ENCODE data around the gene PSEN2. TPM values are rescaled to one million over a fixed set of nuclear protein-coding genes. Genes with fewer than 3 reads are reported as not detected.

Gene PSEN2
- total and polyA plus RNA-seq, 9 of the 15 experiments (the other 6 are each of a cell fraction or from before 2014, with no cell fraction given): 2.3 to 21.5 (median 13.7) TPM

DNA sequence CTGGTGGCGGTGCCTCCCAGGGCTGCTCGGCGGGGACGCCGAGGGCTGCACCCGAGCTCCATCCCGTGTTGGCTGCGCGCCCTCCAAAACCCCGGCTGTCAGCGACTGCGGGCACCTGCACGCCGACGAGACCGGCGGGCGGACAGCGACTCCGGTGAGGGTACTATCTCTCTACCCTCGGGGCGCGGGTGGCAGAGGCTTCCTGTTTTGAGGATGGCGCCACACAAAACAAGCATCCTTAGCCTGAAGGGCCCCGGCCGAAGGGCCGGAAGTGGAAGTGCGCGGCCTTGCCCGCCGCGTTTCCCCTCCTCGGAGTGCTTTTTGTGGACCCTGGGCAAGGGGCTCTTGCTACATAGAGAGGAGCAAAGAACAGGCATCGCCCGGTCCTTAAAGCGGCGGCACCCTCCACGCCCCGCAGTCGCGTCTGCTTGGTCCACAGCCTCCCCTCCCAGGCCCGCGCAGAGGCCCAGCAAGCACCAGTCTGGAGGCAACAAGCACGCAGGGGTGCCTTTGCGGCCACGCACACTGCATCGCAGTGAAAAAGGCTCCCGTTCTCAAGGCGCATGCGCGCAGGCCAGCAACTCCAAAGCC is 69.1 kb downstream of the PSEN2 start (continued):
- TF ChIP-seq, protein P1, sequence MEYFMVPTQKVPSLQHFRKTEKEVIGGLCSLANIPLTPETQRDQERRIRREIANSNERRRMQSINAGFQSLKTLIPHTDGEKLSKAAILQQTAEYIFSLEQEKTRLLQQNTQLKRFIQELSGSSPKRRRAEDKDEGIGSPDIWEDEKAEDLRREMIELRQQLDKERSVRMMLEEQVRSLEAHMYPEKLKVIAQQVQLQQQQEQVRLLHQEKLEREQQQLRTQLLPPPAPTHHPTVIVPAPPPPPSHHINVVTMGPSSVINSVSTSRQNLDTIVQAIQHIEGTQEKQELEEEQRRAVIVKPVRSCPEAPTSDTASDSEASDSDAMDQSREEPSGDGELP (CRISPR knock-in tag; IDR thresholded peaks at IDR 0.05; ENCODE audit: borderline replicate concordance): peak; percentile 80; the same call in 1 of the 2 replicates
- TF ChIP-seq SMARCB1 (IDR thresholded peaks at IDR 0.05; ENCODE audit: insufficient read length, low read depth) (no peak), KAT7 (CRISPR knock-in tag; IDR thresholded peaks at IDR 0.05; ENCODE audit: borderline replicate concordance) (no peak; the same call in 1 of the 2 replicates), RNF2 (IDR thresholded peaks at IDR 0.05) (peak; percentile 83), HNRNPL (IDR thresholded peaks at IDR 0.05; ENCODE audit: low read depth, low read length) (no peak), FOXA1 (IDR thresholded peaks at IDR 0.05; ENCODE audit: borderline replicate concordance) (no peak), GTF2E2 (tag; IDR thresholded peaks at IDR 0.05) (peak; percentile 86; the same call in 1 of the 2 replicates), TSC22D4 (tag; IDR thresholded peaks at IDR 0.05) (no peak), XRCC5 (IDR thresholded peaks at IDR 0.05; ENCODE audit: low read depth, low read length) (no peak), DMBX1 (CRISPR knock-in tag; IDR thresholded peaks at IDR 0.05; ENCODE audit: borderline replicate concordance) (peak; percentile 22; the same call in 1 of the 2 replicates)
- TF ChIP-seq, protein P2, sequence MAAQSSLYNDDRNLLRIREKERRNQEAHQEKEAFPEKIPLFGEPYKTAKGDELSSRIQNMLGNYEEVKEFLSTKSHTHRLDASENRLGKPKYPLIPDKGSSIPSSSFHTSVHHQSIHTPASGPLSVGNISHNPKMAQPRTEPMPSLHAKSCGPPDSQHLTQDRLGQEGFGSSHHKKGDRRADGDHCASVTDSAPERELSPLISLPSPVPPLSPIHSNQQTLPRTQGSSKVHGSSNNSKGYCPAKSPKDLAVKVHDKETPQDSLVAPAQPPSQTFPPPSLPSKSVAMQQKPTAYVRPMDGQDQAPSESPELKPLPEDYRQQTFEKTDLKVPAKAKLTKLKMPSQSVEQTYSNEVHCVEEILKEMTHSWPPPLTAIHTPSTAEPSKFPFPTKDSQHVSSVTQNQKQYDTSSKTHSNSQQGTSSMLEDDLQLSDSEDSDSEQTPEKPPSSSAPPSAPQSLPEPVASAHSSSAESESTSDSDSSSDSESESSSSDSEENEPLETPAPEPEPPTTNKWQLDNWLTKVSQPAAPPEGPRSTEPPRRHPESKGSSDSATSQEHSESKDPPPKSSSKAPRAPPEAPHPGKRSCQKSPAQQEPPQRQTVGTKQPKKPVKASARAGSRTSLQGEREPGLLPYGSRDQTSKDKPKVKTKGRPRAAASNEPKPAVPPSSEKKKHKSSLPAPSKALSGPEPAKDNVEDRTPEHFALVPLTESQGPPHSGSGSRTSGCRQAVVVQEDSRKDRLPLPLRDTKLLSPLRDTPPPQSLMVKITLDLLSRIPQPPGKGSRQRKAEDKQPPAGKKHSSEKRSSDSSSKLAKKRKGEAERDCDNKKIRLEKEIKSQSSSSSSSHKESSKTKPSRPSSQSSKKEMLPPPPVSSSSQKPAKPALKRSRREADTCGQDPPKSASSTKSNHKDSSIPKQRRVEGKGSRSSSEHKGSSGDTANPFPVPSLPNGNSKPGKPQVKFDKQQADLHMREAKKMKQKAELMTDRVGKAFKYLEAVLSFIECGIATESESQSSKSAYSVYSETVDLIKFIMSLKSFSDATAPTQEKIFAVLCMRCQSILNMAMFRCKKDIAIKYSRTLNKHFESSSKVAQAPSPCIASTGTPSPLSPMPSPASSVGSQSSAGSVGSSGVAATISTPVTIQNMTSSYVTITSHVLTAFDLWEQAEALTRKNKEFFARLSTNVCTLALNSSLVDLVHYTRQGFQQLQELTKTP (IDR thresholded peaks at IDR 0.05; ENCODE audit: low read depth in 1 of 2, partially characterized antibody in 2 of 2): peak in 1 of 2 experiments; percentile 33
- TF ChIP-seq, protein P3, sequence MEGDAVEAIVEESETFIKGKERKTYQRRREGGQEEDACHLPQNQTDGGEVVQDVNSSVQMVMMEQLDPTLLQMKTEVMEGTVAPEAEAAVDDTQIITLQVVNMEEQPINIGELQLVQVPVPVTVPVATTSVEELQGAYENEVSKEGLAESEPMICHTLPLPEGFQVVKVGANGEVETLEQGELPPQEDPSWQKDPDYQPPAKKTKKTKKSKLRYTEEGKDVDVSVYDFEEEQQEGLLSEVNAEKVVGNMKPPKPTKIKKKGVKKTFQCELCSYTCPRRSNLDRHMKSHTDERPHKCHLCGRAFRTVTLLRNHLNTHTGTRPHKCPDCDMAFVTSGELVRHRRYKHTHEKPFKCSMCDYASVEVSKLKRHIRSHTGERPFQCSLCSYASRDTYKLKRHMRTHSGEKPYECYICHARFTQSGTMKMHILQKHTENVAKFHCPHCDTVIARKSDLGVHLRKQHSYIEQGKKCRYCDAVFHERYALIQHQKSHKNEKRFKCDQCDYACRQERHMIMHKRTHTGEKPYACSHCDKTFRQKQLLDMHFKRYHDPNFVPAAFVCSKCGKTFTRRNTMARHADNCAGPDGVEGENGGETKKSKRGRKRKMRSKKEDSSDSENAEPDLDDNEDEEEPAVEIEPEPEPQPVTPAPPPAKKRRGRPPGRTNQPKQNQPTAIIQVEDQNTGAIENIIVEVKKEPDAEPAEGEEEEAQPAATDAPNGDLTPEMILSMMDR (IDR thresholded peaks at IDR 0.05 in 2 of 3, conservative IDR thresholded peaks at IDR 0.05 in 1 of 3; ENCODE audit: insufficient read depth in 2 of 3, low read depth in 1 of 3, low read length in 3 of 3): 0 out of 6 replicates have a peak, but pooled peaks of 1 of the 3 experiments have one; percentile 6
- TF ChIP-seq, protein P4, sequence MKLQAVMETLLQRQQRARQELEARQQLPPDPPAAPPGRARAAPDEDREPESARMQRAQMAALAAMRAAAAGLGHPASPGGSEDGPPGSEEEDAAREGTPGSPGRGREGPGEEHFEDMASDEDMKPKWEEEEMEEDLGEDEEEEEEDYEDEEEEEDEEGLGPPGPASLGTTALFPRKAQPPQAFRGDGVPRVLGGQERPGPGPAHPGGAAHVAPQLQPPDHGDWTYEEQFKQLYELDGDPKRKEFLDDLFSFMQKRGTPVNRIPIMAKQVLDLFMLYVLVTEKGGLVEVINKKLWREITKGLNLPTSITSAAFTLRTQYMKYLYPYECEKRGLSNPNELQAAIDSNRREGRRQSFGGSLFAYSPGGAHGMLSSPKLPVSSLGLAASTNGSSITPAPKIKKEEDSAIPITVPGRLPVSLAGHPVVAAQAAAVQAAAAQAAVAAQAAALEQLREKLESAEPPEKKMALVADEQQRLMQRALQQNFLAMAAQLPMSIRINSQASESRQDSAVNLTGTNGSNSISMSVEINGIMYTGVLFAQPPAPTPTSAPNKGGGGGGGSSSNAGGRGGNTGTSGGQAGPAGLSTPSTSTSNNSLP (IDR thresholded peaks at IDR 0.05; ENCODE audit: borderline replicate concordance, low read depth, low read length): no peak
- TF ChIP-seq, protein P5, sequence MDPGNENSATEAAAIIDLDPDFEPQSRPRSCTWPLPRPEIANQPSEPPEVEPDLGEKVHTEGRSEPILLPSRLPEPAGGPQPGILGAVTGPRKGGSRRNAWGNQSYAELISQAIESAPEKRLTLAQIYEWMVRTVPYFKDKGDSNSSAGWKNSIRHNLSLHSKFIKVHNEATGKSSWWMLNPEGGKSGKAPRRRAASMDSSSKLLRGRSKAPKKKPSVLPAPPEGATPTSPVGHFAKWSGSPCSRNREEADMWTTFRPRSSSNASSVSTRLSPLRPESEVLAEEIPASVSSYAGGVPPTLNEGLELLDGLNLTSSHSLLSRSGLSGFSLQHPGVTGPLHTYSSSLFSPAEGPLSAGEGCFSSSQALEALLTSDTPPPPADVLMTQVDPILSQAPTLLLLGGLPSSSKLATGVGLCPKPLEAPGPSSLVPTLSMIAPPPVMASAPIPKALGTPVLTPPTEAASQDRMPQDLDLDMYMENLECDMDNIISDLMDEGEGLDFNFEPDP (CRISPR knock-in tag; IDR thresholded peaks at IDR 0.05): no peak
- TF ChIP-seq, protein P6, sequence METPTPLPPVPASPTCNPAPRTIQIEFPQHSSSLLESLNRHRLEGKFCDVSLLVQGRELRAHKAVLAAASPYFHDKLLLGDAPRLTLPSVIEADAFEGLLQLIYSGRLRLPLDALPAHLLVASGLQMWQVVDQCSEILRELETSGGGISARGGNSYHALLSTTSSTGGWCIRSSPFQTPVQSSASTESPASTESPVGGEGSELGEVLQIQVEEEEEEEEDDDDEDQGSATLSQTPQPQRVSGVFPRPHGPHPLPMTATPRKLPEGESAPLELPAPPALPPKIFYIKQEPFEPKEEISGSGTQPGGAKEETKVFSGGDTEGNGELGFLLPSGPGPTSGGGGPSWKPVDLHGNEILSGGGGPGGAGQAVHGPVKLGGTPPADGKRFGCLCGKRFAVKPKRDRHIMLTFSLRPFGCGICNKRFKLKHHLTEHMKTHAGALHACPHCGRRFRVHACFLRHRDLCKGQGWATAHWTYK (CRISPR knock-in tag; IDR thresholded peaks at IDR 0.05): no peak; the same call in 1 of the 2 replicates
